Measurements from ENCODE around the gene PEPD.

PEPD gene

GRCh38 chr19:33420821-33421220 lies 100.8 kb downstream of the PEPD start:
- no peak for DNase-seq (ENCODE audit: low read depth)

- DNase-seq (ENCODE audit: low read depth), result no peak
Observed at GRCh38 chr19:33419788-33420130, 101.8 kb downstream of the PEPD start.

- DNase-seq (ENCODE audit: low read depth), result no peak
Observed at GRCh38 chr19:33418871-33419787, 102.5 kb downstream of the PEPD start.

- DNase-seq (ENCODE audit: low read depth), result no peak
Observed at GRCh38 chr19:33418461-33418860, 103.1 kb downstream of the PEPD start.

GRCh38 chr19:33417751-33418150 lies 103.8 kb downstream of the PEPD start:
- DNase-seq (ENCODE audit: low read depth), result no peak

- DNase-seq (ENCODE audit: low read depth), result no peak
Observed at GRCh38 chr19:33416307-33417215, 105.0 kb downstream of the PEPD start.

- DNase-seq (ENCODE audit: low read depth), result no peak
Observed at GRCh38 chr19:33414667-33415605, 106.7 kb downstream of the PEPD start.

GRCh38 chr19:33413868-33414666 lies 107.5 kb downstream of the PEPD start:
- DNase-seq (ENCODE audit: low read depth), result no peak

GRCh38 chr19:33413426-33413725 lies 108.2 kb downstream of the PEPD start:
- DNase-seq (ENCODE audit: low read depth), result no peak

- DNase-seq (ENCODE audit: low read depth), result no peak
Observed at GRCh38 chr19:33412601-33413425, 108.8 kb downstream of the PEPD start.

- no peak for DNase-seq (ENCODE audit: low read depth)
Observed at GRCh38 chr19:33411621-33412180, 109.9 kb downstream of the PEPD start.

GRCh38 chr19:33410915-33411401 lies 110.6 kb downstream of the PEPD start:
- DNase-seq (ENCODE audit: low read depth), result no peak

- DNase-seq (ENCODE audit: low read depth), result no peak
Observed at GRCh38 chr19:33409906-33410685, 111.5 kb downstream of the PEPD start.

GRCh38 chr19:33408538-33409434 lies 112.8 kb downstream of the PEPD start:
- DNase-seq (ENCODE audit: low read depth), result no peak

GRCh38 chr19:33408116-33408515 lies 113.5 kb downstream of the PEPD start:
- no peak for DNase-seq (ENCODE audit: low read depth)

- DNase-seq (ENCODE audit: low read depth), result no peak
Observed at GRCh38 chr19:33407716-33408115, 113.9 kb downstream of the PEPD start.

GRCh38 chr19:33407140-33407551 lies 114.4 kb downstream of the PEPD start:
- no peak for DNase-seq (ENCODE audit: low read depth)
